GM06990 (cell line): Measurements from ENCODE around the gene LRBA.
"Not testable (repeated sequence)": the region's sequence is repeated elsewhere in the genome, so short reads cannot be mapped to it uniquely, and the experiment has no call there.

ENCODE experiments used
- DNase-seq: peaks from one replicate; pipeline ENCODE4 v3.0.0-alpha.2; 2011; ENCODE audit not compliant: insufficient read length; ENCODE audit errors: extremely low read depth
- H3K27me3 ChIP-seq: replicated peaks from 2 replicates; pipeline ENCODE4 v1.6.0; 2011; ENCODE audit warnings: low read length; ENCODE audit not compliant: control insufficient read depth, insufficient read depth
- H3K36me3 ChIP-seq: 2 replicates; pipeline ENCODE4 v1.5.1; 2011; ENCODE audit warnings: low read length; ENCODE audit not compliant: control insufficient read depth, insufficient read depth
- H3K4me3 ChIP-seq: replicated peaks from 2 replicates; pipeline ENCODE4 v1.5.1; 2011; ENCODE audit warnings: low read depth, mild to moderate bottlenecking, control low read depth, low read length
- CTCF ChIP-seq: IDR thresholded peaks from 2 replicates; pipeline ENCODE4 v1.5.1; 2011; ENCODE audit warnings: low read length, control low read depth, mild to moderate bottlenecking, inconsistent platforms; ENCODE audit not compliant: insufficient read depth, poor library complexity, severe bottlenecking

Gene LRBA

DNA sequence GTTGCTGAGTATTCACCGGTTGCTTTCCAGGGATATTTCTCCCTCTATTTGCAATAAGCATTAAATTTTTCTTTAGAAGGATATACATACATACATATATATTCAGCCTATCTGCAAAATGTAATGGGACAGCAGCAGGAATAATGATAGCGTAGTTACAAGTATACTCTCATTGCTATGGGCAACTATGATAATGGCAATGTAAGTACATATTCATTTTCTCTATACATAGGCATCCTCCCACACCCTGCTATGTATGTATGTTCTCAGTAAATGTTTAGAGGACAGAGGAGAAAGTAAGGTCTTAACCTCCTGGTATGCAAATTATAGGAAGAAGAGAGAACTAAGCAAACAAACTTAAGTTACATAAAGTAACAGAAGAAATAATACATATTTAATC, 452.8 kb downstream of the LRBA start:
- no peak overlapping the region for H3K4me3 ChIP-seq
- H3K27me3 ChIP-seq = no peaks in the 10 kb centered on the region
- no peak for DNase-seq
- no peaks in the 10 kb centered on the region for H3K36me3 ChIP-seq
- TF ChIP-seq CTCF = no peak

DNA sequence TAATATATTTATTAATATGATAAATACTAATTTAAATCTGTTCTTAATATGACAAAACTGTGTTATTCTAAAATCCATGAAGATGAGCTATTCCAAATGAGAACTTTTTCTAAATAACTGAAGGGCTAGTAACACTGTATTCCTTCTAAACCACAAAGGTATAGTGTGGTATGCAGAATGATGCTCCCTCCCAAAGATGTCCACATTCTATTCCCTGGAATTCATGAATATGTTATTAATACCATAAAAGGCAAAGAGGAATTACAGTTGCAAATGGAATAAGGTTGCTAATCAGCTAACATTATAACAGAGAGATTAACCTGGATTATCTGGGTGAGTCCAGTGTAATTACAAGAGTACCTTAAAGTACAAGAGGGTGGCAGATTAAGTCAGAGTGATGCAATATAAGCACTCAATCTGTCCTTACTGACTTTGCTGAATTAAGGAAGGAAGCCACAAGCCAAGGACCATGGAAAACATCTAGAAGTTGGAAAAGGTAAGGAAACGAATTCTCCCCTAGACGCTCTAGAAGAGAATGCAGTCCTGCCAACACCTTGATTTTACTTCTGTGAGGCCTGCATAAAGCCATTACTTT, 453.8 kb downstream of the LRBA start:
- no peak for TF ChIP-seq CTCF
- DNase-seq = no peak
- H3K36me3 ChIP-seq = no peaks in the 10 kb centered on the region
- H3K4me3 ChIP-seq = no peak overlapping the region
- H3K27me3 ChIP-seq = no peaks in the 10 kb centered on the region

DNA sequence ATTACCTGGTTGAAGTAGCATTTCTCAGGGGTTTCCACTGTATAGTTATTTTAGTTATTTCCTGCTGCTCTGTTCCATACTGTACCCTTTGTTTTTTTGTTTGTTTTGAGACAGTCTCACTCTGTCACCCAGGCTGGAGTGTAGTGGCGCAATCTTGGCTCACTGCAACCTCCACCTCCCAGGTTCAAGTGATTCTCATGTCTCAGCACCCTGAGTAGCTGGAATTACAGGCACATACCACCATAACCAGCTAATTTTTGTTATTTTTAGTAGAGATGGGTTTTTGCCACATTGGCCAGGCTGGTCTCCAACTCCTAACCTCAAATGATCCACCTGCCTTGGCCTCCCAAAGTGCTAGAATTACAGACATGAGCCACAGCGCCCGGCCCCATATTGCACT, 457.3 kb downstream of the LRBA start:
- not testable (repeated sequence) for H3K4me3 ChIP-seq, H3K36me3 ChIP-seq, H3K27me3 ChIP-seq, DNase-seq

DNA sequence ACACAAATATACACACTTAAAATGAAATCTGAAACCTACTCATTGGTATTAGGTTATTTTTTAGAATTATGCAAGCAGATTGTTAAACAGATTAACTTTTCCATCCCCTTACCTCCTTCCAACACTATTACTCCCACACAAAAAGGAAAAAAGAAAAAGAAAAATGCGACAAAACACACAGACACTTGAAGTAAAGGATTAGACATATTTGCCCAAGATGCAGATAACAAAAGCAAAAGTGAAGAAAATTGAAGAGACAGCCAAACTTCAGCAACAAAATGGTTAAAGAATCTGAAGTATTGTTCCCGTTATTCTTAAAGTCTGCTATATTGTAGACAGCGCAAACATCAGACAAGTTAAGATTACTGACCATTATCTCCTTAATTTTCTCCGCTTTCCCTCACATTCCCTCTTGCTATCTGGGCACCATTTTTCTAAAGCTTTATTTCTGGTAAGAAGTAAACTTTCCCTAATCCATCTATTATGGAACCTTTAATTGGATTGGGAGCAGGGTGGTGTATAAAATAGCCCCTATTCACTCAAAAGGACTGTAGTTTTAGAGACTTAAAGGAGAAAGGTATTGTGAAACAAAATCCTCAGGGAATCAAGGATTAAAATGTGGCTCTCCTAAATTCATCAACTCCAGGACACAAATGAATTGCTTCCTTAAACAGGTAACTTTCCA, 467.8 kb downstream of the LRBA start:
- DNase-seq = no peak
- Histone ChIP-seq H3K36me3 (no peaks in the 10 kb centered on the region), H3K27me3 (no peaks in the 10 kb centered on the region), H3K4me3 (no peak overlapping the region)
- no peak for TF ChIP-seq CTCF

- H3K4me3 ChIP-seq = no peak overlapping the region
- no peaks in the 10 kb centered on the region for H3K36me3 ChIP-seq
- TF ChIP-seq CTCF = no peak
- no peaks in the 10 kb centered on the region for H3K27me3 ChIP-seq
- no peak for DNase-seq
These were observed 468.8 kb downstream of the LRBA start for GRCh38 chr4:150546286-150546685.

GRCh38 chr4:150543042-150543441, 472.0 kb downstream of the LRBA start:
- DNase-seq = no peak

More at GRCh38 chr4:150543042-150543441, 472.0 kb downstream of the LRBA start:
- H3K27me3 ChIP-seq = no peaks in the 10 kb centered on the region
- H3K4me3 ChIP-seq = no peak overlapping the region
- no peaks in the 10 kb centered on the region for H3K36me3 ChIP-seq
- no peak for TF ChIP-seq CTCF
